Hepatocyte (in vitro differentiated cells): ENCODE results near the gene PCGF5. TPM values are rescaled to one million over a fixed set of nuclear protein-coding genes. Genes with fewer than 3 reads are reported as not detected.

Experiments
- DNase-seq: peaks from one replicate; pipeline ENCODE4 v3.0.0-alpha.2; 2016; ENCODE audit warnings: low spot score
- H2AFZ ChIP-seq: fragments of 200-600 bp; sonication (generic); 2 replicates; pipeline ENCODE4 v1.6.0; 2016; ENCODE audit warnings: antibody characterized with exemption, mild to moderate bottlenecking
- H3K27ac ChIP-seq: fragments of 200-600 bp; sonication (generic); 2 replicates; pipeline ENCODE4 v1.5.1; 2016; ENCODE audit warnings: mild to moderate bottlenecking
- H3K27me3 ChIP-seq: fragments of 200-600 bp; sonication (generic); 2 replicates; pipeline ENCODE4 v1.6.1; 2016
- H3K36me3 ChIP-seq: fragments of 200-600 bp; sonication (generic); replicated peaks from 2 replicates; pipeline ENCODE4 v1.5.1; 2016; ENCODE audit warnings: low read depth; ENCODE audit not compliant: insufficient read depth
- H3K4me1 ChIP-seq: fragments of 200-600 bp; sonication (generic); 2 replicates; pipeline ENCODE4 v1.5.1; 2016; ENCODE audit warnings: mild to moderate bottlenecking, moderate library complexity; ENCODE audit not compliant: insufficient read depth
- H3K4me2 ChIP-seq: fragments of 200-600 bp; sonication (generic); 2 replicates; pipeline ENCODE4 v1.6.0; 2016
- H3K4me3 ChIP-seq: fragments of 200-600 bp; sonication (generic); 2 replicates; pipeline ENCODE4 v1.5.1; 2016; ENCODE audit warnings: mild to moderate bottlenecking
- H3K79me2 ChIP-seq: fragments of 200-600 bp; sonication (generic); 2 replicates; pipeline ENCODE4 v1.6.0; 2017; ENCODE audit warnings: mild to moderate bottlenecking
- H3K9me2 ChIP-seq: fragments of 200-600 bp; sonication (generic); replicated peaks from 2 replicates; pipeline ENCODE4 v1.6.0; 2017; ENCODE audit warnings: mild to moderate bottlenecking; ENCODE audit not compliant: insufficient read depth
- H3K9me3 ChIP-seq: fragments of 200-600 bp; sonication (generic); 2 replicates; pipeline ENCODE4 v1.5.1; 2016; ENCODE audit warnings: low read depth, mild to moderate bottlenecking
- H4K20me1 ChIP-seq: fragments of 200-600 bp; sonication (generic); 2 replicates; pipeline ENCODE4 v1.6.0; 2016; ENCODE audit warnings: mild to moderate bottlenecking; ENCODE audit not compliant: insufficient read depth, poor library complexity, severe bottlenecking
- CTCF ChIP-seq: fragments of 200-600 bp; sonication (generic); IDR thresholded peaks from 2 replicates; pipeline ENCODE4 v1.5.1; 2016; ENCODE audit warnings: antibody characterized with exemption, mild to moderate bottlenecking; ENCODE audit not compliant: poor library complexity
- EZH2 ChIP-seq: fragments of 200-600 bp; sonication (generic); IDR thresholded peaks from 2 replicates; pipeline ENCODE4 v1.6.1; 2016; ENCODE audit warnings: antibody characterized with exemption, mild to moderate bottlenecking, borderline replicate concordance
- EZH2phosphoT487 ChIP-seq: fragments of 200-600 bp; sonication (generic); IDR thresholded peaks from one replicate; pipeline ENCODE4 v1.6.1; 2018; ENCODE audit warnings: antibody characterized with exemption, mild to moderate bottlenecking, low read depth, moderate library complexity; ENCODE audit not compliant: unreplicated experiment, severe bottlenecking
- WGBS: methylation state at CpG from one replicate; pipeline ENCODE4 v1.1.6; 2016; ENCODE audit warnings: low lambda C conversion rate; ENCODE audit errors: missing lambda C conversion rate; 5-methylcytosine and 5-hydroxymethylcytosine counted together
- polyA plus RNA-seq: library from polyadenylated mRNA; unstranded; fragments of >200 nt; fragmentation: Nextera tagmentation; extraction: Ambion mirVana; gene quantifications from 2 replicates; pipeline ENCODE4 v1.2.1, GENCODE V29; 2016
- total RNA-seq: library from RNA; depleted of rRNA; stranded (reverse); fragments of >200 nt; gene quantifications from 2 replicates; pipeline ENCODE4 v1.2.3, GENCODE V29; 2014

Gene PCGF5
- total and polyA plus RNA-seq, 2 experiments from 2014 or later, result 32.1 to 38.7 TPM

- H3K4me3 ChIP-seq, result no peak overlapping the region
- peaks cover 7% of the 10 kb centered on the region for H3K79me2 ChIP-seq
- no peak overlapping the region for H3K27ac ChIP-seq
- no peaks in the 10 kb centered on the region for H3K4me1 ChIP-seq
- H3K36me3 ChIP-seq, result no peaks in the 10 kb centered on the region
- H3K9me3 ChIP-seq, result no peaks in the 10 kb centered on the region
- H3K9me2 ChIP-seq, result no peaks in the 10 kb centered on the region
- H3K27me3 ChIP-seq, result no peaks in the 10 kb centered on the region
- WGBS, result 11% methylated on average over 1 of the region's 1 CpG
- TF ChIP-seq CTCF, result no peak
- no peak for TF ChIP-seq EZH2
- no peak for TF ChIP-seq EZH2phosphoT487
- DNase-seq, result no peak
- H3K4me2 ChIP-seq, result no peak overlapping the region
- H4K20me1 ChIP-seq, result no peaks in the 10 kb centered on the region
- H2AFZ ChIP-seq, result no peak overlapping the region
These were observed 14.0 kb upstream of the PCGF5 start for GRCh38 chr10:91206427-91206826.

GRCh38 chr10:91206837-91207474, 13.5 kb upstream of the PCGF5 start:
- 82% methylated on average over 3 of the region's 3 CpGs for WGBS
- Histone ChIP-seq H3K27ac (no peak overlapping the region), H3K36me3 (no peaks in the 10 kb centered on the region), H3K79me2 (peaks cover 3% of the 10 kb centered on the region), H3K9me3 (no peaks in the 10 kb centered on the region), H3K4me2 (no peak overlapping the region), H3K27me3 (no peaks in the 10 kb centered on the region), H4K20me1 (no peaks in the 10 kb centered on the region), H3K4me3 (no peak overlapping the region), H2AFZ (no peak overlapping the region), H3K9me2 (no peaks in the 10 kb centered on the region), H3K4me1 (no peaks in the 10 kb centered on the region)
- TF ChIP-seq EZH2phosphoT487 (no peak), EZH2 (no peak), CTCF (no peak)
- DNase-seq, result no peak

- no peaks in the 10 kb centered on the region for H3K9me2 ChIP-seq
- TF ChIP-seq CTCF, result no peak
- TF ChIP-seq EZH2phosphoT487, result no peak
- TF ChIP-seq EZH2, result no peak
These were observed 11.8 kb upstream of the PCGF5 start for GRCh38 chr10:91208642-91209041.

More at GRCh38 chr10:91208642-91209041, 11.8 kb upstream of the PCGF5 start:
- Histone ChIP-seq H3K4me3 (no peak overlapping the region), H3K9me3 (no peaks in the 10 kb centered on the region), H3K27ac (no peak overlapping the region), H3K36me3 (no peaks in the 10 kb centered on the region), H3K4me1 (no peaks in the 10 kb centered on the region), H3K27me3 (no peaks in the 10 kb centered on the region), H2AFZ (no peak overlapping the region), H3K4me2 (no peak overlapping the region), H4K20me1 (no peaks in the 10 kb centered on the region), H3K79me2 (no peaks in the 10 kb centered on the region)
- DNase-seq, result no peak
